ENCODE measurements around the gene TMEM121B. TPM values are rescaled to one million over a fixed set of nuclear protein-coding genes. Genes with fewer than 3 reads are reported as not detected.

Gene TMEM121B
- total RNA-seq, 1 donor from 2014 or later, result 1.9 TPM

DNA sequence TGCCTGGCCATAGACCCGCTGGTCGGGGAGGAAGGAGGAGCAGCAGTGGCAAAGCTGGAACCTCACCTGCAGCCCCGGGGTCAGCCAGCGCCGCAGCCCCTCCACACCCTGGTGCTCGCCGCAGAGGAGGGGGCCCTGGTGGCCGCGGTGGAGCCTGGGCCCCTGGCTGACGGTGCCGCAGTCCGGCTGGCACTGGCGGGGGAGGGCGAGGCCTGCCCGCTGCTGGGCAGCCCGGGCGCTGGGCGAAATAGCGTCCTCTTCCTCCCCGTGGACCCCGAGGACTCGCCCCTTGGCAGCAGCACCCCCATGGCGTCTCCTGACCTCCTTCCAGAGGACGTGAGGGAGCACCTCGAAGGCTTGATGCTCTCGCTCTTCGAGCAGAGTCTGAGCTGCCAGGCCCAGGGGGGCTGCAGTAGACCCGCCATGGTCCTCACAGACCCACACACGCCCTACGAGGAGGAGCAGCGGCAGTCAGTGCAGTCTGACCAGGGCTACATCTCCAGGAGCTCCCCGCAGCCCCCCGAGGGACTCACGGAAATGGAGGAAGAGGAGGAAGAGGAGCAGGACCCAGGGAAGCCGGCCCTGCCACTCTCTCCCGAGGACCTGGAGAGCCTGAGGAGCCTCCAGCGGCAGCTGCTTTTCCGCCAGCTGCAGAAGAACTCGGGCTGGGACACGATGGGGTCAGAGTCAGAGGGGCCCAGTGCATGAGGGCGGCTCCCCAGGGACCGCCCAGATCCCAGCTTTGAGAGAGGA is 11.9 kb downstream of the TMEM121B start:
- Histone ChIP-seq H3K36me3 (ENCODE audit: insufficient read depth, low read length) (peaks cover 3% of the 10 kb centered on the region), H3K4me3 (ENCODE audit: insufficient read depth, low read depth, low read length) (no peak overlapping the region), H3K27me3 (ENCODE audit: insufficient read depth, low read length) (no peaks in the 10 kb centered on the region), H3K9me3 (ENCODE audit: insufficient read depth, low read depth, low read length) (no peaks in the 10 kb centered on the region), H3K9ac (ENCODE audit: low read length) (no peak overlapping the region), H4K20me1 (ENCODE audit: insufficient read depth, low read length) (peaks cover 12% of the 10 kb centered on the region), H3K4me2 (ENCODE audit: low read length) (no peak overlapping the region), H3K27ac (ENCODE audit: low read depth, low read length) (no peak overlapping the region), H2AFZ (ENCODE audit: low read depth, low read length) (no peak overlapping the region), H3K4me1 (ENCODE audit: insufficient read depth, low read length) (no peaks in the 10 kb centered on the region), H3K79me2 (ENCODE audit: insufficient read depth, low read length) (no peaks in the 10 kb centered on the region)
- H3K27ac Mint-ChIP-seq (ENCODE audit: unreplicated experiment), result no peak overlapping the region
- no peaks in the 10 kb centered on the region for H3K9me3 Mint-ChIP-seq (ENCODE audit: unreplicated experiment)
- TF ChIP-seq, protein P1, sequence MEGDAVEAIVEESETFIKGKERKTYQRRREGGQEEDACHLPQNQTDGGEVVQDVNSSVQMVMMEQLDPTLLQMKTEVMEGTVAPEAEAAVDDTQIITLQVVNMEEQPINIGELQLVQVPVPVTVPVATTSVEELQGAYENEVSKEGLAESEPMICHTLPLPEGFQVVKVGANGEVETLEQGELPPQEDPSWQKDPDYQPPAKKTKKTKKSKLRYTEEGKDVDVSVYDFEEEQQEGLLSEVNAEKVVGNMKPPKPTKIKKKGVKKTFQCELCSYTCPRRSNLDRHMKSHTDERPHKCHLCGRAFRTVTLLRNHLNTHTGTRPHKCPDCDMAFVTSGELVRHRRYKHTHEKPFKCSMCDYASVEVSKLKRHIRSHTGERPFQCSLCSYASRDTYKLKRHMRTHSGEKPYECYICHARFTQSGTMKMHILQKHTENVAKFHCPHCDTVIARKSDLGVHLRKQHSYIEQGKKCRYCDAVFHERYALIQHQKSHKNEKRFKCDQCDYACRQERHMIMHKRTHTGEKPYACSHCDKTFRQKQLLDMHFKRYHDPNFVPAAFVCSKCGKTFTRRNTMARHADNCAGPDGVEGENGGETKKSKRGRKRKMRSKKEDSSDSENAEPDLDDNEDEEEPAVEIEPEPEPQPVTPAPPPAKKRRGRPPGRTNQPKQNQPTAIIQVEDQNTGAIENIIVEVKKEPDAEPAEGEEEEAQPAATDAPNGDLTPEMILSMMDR (IDR thresholded peaks at IDR 0.05; ENCODE audit: insufficient read depth, low read depth, low read length), result no peak
- TF ChIP-seq EZH2 (IDR thresholded peaks at IDR 0.05; ENCODE audit: insufficient read depth, low read length), result no peak
- peaks cover 26% of the 10 kb centered on the region for H3K36me3 Mint-ChIP-seq (ENCODE audit: low read depth, unreplicated experiment)
- no peaks in the 10 kb centered on the region for H3K4me1 Mint-ChIP-seq (ENCODE audit: low read depth, unreplicated experiment)
- no peak overlapping the region for H3K4me3 Mint-ChIP-seq (ENCODE audit: unreplicated experiment)
- DNase-seq (ENCODE audit: low read depth) (no peak), FAIRE-seq (no peak)
- no peaks in the 10 kb centered on the region for H3K27me3 Mint-ChIP-seq (ENCODE audit: low read depth, unreplicated experiment)

- no peak overlapping the region for H3K4me3 Mint-ChIP-seq (ENCODE audit: unreplicated experiment)
- no peaks in the 10 kb centered on the region for H3K9me3 ChIP-seq (ENCODE audit: insufficient read depth, low read depth, low read length)
- H3K27me3 ChIP-seq (ENCODE audit: insufficient read depth, low read length), result no peaks in the 10 kb centered on the region
- no peak overlapping the region for H3K27ac Mint-ChIP-seq (ENCODE audit: unreplicated experiment)
- no peak overlapping the region for H2AFZ ChIP-seq (ENCODE audit: low read depth, low read length)
- no peaks in the 10 kb centered on the region for H3K9me3 Mint-ChIP-seq (ENCODE audit: unreplicated experiment)
- FAIRE-seq, result no peak
- no peaks in the 10 kb centered on the region for H3K4me1 ChIP-seq (ENCODE audit: insufficient read depth, low read length)
- H3K79me2 ChIP-seq (ENCODE audit: insufficient read depth, low read length), result no peaks in the 10 kb centered on the region
- peaks cover 3% of the 10 kb centered on the region for H3K36me3 ChIP-seq (ENCODE audit: insufficient read depth, low read length)
- peaks cover 14% of the 10 kb centered on the region for H4K20me1 ChIP-seq (ENCODE audit: insufficient read depth, low read length)
- H3K4me3 ChIP-seq (ENCODE audit: insufficient read depth, low read depth, low read length), result no peak overlapping the region
- no peak overlapping the region for H3K4me2 ChIP-seq (ENCODE audit: low read length)
- H3K27me3 Mint-ChIP-seq (ENCODE audit: low read depth, unreplicated experiment), result no peaks in the 10 kb centered on the region
- H3K4me1 Mint-ChIP-seq (ENCODE audit: low read depth, unreplicated experiment), result no peaks in the 10 kb centered on the region
- TF ChIP-seq, protein P1 (IDR thresholded peaks at IDR 0.05; ENCODE audit: insufficient read depth, low read depth, low read length), result no peak
- TF ChIP-seq EZH2 (IDR thresholded peaks at IDR 0.05; ENCODE audit: insufficient read depth, low read length), result no peak
- no peak for DNase-seq (ENCODE audit: low read depth)
- H3K27ac ChIP-seq (ENCODE audit: low read depth, low read length), result no peak overlapping the region
- H3K36me3 Mint-ChIP-seq (ENCODE audit: low read depth, unreplicated experiment), result peaks cover 27% of the 10 kb centered on the region
- H3K9ac ChIP-seq (ENCODE audit: low read length), result no peak overlapping the region
These were observed 12.7 kb downstream of the TMEM121B start for GRCh38 chr22:17108256-17109112.
